ENCODE results near the gene SNED1. TPM values are rescaled to one million over a fixed set of nuclear protein-coding genes. Genes with fewer than 3 reads are reported as not detected.

The SNED1 gene
- total RNA-seq, 1 experiment from 2014 or later, result 3.2 TPM

DNA sequence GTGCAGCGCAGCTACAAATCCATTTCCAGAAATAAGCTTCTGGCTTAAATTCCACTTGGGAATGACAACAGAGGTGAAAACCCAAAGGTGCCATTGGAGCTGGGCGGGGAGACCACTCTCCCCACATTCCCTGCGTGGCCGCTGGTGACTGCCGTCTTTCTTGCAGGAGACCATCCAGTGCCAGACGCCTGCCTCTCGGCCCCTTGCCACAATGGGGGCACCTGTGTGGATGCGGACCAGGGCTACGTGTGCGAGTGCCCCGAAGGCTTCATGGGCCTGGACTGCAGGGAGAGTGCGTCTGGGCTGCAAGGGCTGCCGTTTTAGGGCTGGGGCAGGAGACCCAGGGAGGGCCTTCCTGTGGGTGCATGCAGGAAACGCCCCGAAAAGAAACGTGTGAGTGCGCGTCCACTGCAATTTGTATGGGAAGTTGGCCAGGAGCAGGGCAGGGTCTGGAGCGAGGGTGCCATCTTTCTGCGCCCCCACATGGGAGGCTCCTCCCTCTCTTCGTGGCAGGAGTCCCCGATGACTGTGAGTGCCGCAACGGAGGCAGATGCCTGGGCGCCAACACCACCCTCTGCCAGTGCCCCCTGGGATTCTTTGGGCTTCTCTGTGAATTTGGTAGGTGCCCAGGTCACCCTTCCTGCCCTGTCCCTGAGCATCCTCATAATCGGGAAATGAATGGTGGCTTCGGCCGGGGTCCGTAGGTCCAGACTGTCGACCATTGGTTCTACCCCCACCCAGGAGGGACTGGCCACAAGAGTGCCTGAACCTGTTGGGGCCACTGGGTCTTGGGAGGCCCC lies 49.9 kb downstream of the SNED1 start:
- no peaks in the 10 kb centered on the region; the same call in 1 of the 2 replicates for H3K27me3 Mint-ChIP-seq (ENCODE audit: low read depth)
- POLR2A ChIA-PET, result no interaction called here
- no peak for ATAC-seq

DNA sequence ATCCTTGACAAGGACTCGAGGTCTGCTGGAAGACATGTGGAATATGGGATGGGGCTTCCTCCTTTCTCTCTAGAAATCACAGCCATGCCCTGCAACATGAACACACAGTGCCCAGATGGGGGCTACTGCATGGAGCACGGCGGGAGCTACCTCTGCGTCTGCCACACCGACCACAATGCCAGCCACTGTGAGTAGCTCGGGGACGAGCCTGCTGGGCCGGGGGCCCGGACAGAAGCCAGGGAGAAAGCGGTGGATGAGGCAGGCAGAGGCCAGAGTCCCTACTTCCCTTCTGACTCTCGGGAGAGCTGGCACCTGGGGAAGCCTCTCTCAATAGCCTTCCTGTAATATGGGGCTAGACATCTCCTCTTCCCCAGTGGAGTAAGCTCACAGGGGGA lies 50.5 kb downstream of the SNED1 start:
- Mint-ChIP-seq H3K27ac (no peak overlapping the region), H3K9me3 (peaks cover 14% of the 10 kb centered on the region), H3K27me3 (ENCODE audit: low read depth) (no peaks in the 10 kb centered on the region; the same call in 1 of the 2 replicates), H3K4me3 (no peak overlapping the region), H3K36me3 (0 out of 2 replicates have a peak, but pooled peaks cover 3% of the 10 kb centered on the region), H3K4me1 (no peaks in the 10 kb centered on the region)
- no peak for ATAC-seq
- ChIA-PET POLR2A (no interaction called here), CTCF (interaction anchor here (0.9 kb wide), 1 partner anchor 135 kb away, joined by 5 read pairs; no protein-coding TSS in a partner anchor)
- TF ChIP-seq, protein P1, sequence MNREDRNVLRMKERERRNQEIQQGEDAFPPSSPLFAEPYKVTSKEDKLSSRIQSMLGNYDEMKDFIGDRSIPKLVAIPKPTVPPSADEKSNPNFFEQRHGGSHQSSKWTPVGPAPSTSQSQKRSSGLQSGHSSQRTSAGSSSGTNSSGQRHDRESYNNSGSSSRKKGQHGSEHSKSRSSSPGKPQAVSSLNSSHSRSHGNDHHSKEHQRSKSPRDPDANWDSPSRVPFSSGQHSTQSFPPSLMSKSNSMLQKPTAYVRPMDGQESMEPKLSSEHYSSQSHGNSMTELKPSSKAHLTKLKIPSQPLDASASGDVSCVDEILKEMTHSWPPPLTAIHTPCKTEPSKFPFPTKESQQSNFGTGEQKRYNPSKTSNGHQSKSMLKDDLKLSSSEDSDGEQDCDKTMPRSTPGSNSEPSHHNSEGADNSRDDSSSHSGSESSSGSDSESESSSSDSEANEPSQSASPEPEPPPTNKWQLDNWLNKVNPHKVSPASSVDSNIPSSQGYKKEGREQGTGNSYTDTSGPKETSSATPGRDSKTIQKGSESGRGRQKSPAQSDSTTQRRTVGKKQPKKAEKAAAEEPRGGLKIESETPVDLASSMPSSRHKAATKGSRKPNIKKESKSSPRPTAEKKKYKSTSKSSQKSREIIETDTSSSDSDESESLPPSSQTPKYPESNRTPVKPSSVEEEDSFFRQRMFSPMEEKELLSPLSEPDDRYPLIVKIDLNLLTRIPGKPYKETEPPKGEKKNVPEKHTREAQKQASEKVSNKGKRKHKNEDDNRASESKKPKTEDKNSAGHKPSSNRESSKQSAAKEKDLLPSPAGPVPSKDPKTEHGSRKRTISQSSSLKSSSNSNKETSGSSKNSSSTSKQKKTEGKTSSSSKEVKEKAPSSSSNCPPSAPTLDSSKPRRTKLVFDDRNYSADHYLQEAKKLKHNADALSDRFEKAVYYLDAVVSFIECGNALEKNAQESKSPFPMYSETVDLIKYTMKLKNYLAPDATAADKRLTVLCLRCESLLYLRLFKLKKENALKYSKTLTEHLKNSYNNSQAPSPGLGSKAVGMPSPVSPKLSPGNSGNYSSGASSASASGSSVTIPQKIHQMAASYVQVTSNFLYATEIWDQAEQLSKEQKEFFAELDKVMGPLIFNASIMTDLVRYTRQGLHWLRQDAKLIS (CRISPR knock-in tag; IDR thresholded peaks at IDR 0.05; ENCODE audit: borderline replicate concordance), result no peak
- TF ChIP-seq FOXP1 (CRISPR knock-in tag; IDR thresholded peaks at IDR 0.05; ENCODE audit: borderline replicate concordance), result no peak
- DNase-seq (ENCODE audit: low spot score), result no peak

More for the DNA sequence above, 49.9 kb downstream of the SNED1 start:
- no peak for DNase-seq (ENCODE audit: low spot score)
- CTCF ChIA-PET, result interaction anchor here (0.9 kb wide), 1 partner anchor 134 kb away, joined by 5 read pairs; no protein-coding TSS in a partner anchor
- Mint-ChIP-seq H3K27ac (no peak overlapping the region), H3K4me1 (no peaks in the 10 kb centered on the region), H3K36me3 (0 out of 2 replicates have a peak, but pooled peaks cover 3% of the 10 kb centered on the region), H3K4me3 (no peak overlapping the region), H3K9me3 (peaks cover 14% of the 10 kb centered on the region)
- TF ChIP-seq TEAD4 (CRISPR knock-in tag; IDR thresholded peaks at IDR 0.05), result no peak
- TF ChIP-seq, protein P2, sequence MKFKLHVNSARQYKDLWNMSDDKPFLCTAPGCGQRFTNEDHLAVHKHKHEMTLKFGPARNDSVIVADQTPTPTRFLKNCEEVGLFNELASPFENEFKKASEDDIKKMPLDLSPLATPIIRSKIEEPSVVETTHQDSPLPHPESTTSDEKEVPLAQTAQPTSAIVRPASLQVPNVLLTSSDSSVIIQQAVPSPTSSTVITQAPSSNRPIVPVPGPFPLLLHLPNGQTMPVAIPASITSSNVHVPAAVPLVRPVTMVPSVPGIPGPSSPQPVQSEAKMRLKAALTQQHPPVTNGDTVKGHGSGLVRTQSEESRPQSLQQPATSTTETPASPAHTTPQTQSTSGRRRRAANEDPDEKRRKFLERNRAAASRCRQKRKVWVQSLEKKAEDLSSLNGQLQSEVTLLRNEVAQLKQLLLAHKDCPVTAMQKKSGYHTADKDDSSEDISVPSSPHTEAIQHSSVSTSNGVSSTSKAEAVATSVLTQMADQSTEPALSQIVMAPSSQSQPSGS (CRISPR knock-in tag; IDR thresholded peaks at IDR 0.05; ENCODE audit: borderline replicate concordance, low read depth), result no peak
- TF ChIP-seq, protein P3, sequence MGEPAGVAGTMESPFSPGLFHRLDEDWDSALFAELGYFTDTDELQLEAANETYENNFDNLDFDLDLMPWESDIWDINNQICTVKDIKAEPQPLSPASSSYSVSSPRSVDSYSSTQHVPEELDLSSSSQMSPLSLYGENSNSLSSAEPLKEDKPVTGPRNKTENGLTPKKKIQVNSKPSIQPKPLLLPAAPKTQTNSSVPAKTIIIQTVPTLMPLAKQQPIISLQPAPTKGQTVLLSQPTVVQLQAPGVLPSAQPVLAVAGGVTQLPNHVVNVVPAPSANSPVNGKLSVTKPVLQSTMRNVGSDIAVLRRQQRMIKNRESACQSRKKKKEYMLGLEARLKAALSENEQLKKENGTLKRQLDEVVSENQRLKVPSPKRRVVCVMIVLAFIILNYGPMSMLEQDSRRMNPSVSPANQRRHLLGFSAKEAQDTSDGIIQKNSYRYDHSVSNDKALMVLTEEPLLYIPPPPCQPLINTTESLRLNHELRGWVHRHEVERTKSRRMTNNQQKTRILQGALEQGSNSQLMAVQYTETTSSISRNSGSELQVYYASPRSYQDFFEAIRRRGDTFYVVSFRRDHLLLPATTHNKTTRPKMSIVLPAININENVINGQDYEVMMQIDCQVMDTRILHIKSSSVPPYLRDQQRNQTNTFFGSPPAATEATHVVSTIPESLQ (CRISPR knock-in tag; IDR thresholded peaks at IDR 0.05), result no peak
- TF ChIP-seq ZNF263 (CRISPR knock-in tag; IDR thresholded peaks at IDR 0.05; ENCODE audit: low read depth), result no peak
- TF ChIP-seq RORB (CRISPR knock-in tag; IDR thresholded peaks at IDR 0.05), result no peak
- TF ChIP-seq ZNF317 (CRISPR knock-in tag; IDR thresholded peaks at IDR 0.05; ENCODE audit: borderline replicate concordance, low read depth), result no peak
- no peak for TF ChIP-seq ELF4 (CRISPR knock-in tag; IDR thresholded peaks at IDR 0.05; ENCODE audit: low read depth)
- no peak for TF ChIP-seq ZBTB21 (CRISPR knock-in tag; IDR thresholded peaks at IDR 0.05; ENCODE audit: borderline replicate concordance)
- no peak for TF ChIP-seq CREB1 (CRISPR knock-in tag; IDR thresholded peaks at IDR 0.05)
